22Rv1 (cell line): ENCODE data around the gene MCM7.
A peak's percentile ranks its signal among the peaks of the same experiment; 100 is the strongest.

Experiments used
- H3K27ac ChIP-seq: fragments of 450-650 bp; 2 replicates; pipeline ENCODE4 v1.5.1; 2017
- CTCF ChIP-seq: fragments of 450-650 bp; IDR thresholded peaks from 2 replicates; pipeline ENCODE4 v1.5.1; 2017; ENCODE audit warnings: mild to moderate bottlenecking
- ZFX ChIP-seq: fragments of 450-650 bp; IDR thresholded peaks from 2 replicates; pipeline ENCODE4 v1.6.1; 2017; ENCODE audit warnings: antibody characterized with exemption, borderline replicate concordance

MCM7 gene

GRCh38 chr7:100100420-100101015 lies 679 bp downstream of the MCM7 start:
- no peak for TF ChIP-seq CTCF
- no peak for TF ChIP-seq ZFX
- peak overlapping the region; percentile 100 for H3K27ac ChIP-seq

DNA sequence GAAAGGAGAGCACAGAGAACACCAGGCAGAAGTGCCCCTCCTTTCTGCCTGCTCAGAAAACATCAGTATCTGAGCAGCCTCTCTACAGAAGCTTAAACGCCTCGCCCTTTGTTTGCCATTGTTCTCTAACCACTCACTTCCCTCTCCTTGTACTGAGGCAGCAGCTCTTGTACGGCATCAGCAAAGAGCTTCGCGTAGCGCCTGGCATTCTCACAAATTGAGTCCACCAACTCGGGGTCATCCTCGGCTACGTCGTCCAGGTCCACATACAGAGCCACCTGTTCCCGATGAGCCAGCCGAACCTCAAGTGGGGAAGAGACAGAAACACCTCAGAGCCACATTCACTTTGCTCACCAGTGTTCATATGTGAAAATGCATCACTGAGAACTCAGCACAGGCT lies 1.7 kb downstream of the MCM7 start:
- TF ChIP-seq ZFX (no peak), CTCF (no peak)

DNA sequence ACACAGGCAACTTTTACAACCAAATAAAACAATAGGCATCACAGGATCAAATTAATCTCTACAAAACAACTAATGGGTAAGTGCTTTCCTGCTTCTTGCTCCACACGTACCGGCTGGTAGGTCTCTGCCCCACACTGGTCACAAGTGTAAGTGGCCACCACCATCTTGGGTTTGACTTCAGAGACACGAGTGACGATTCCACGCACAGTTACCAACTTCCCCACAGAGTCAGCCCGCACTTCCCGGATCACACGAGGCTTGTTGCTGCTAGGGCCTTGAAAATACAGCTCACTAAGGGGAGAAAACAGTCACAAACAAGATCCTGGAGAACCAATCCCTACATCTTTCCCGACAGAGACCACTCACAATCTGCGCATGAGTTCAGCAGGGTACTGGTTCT lies 2.3 kb downstream of the MCM7 start:
- H3K27ac ChIP-seq = peak overlapping the region; percentile 100
- no peak for TF ChIP-seq CTCF

More for the DNA sequence above, 1.7 kb downstream of the MCM7 start:
- H3K27ac ChIP-seq = peak overlapping the region; percentile 100

DNA sequence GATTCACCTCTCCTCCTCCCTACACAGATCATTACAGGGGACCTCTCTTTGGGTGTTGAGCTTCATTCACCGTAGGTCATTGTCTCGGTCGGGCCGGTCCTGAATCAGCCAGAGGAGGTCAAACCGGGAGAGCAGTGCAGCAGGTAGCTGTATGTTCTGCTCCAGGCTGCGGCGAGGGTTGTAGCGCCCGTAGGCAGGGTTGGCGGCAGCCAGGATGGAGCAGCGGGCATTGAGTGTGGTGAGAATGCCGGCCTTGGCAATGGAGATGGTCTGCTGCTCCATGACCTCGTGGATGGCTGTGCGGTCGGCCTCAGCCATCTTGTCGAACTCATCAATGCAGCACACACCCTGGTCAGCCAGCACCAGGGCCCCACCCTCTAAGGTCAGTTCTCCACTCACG lies 5.5 kb downstream of the MCM7 start:
- no peak for TF ChIP-seq CTCF
- no peak for TF ChIP-seq ZFX

DNA sequence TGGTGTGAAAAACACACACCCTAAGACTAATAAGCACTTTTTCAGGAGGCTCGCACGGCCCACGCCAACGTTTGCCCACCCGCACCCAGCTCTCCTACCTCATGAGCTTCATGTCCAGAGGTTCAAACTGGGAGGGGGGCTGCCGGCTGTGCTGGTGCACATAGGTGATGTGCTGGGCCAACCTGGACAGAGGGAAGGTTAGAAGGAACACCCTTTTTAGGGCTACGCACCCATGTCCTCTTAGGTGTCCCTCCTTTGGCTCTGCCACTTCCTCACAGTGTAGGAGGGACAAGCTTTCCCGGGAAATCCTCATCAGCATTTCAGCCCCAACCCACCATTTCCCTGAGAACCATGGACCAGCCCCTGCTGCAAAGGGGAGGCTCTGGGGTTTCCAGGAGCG lies 5.9 kb downstream of the MCM7 start:
- H3K27ac ChIP-seq = peak overlapping the region; percentile 82
- no peak for TF ChIP-seq CTCF
- no peak for TF ChIP-seq ZFX

More for the DNA sequence above, 5.5 kb downstream of the MCM7 start:
- H3K27ac ChIP-seq = peak overlapping the region; percentile 82; the same call in 1 of the 2 replicates

DNA sequence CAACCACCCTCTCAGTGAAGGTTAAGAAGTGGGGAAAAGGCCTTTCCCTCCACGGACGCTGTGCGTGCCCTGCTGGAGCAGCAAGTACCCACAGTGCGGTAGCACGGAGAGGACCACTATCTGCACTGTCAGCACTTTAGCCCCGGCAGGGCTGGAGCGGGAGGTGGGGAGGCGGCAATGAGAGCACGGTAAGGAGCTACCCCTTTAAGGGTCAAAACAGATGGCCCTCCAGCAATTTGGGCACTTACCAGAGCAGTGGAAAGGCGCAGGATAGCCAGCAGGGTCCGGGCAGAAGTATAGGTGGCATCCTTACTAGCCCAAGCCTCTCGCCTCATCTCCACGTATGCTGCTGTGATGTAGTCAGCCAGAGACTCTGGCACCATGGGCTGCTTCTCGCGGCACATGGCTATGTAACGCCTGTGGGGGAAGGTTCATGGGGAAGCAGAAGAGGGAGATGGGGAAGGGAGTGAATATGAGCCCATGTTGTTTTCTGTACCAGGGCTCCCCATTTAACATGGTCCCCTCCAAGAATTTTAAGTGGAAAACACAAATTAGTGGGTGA lies 7.2 kb downstream of the MCM7 start:
- TF ChIP-seq CTCF (no peak), ZFX (no peak)
- H3K27ac ChIP-seq = peak overlapping the region; percentile 82

GRCh38 chr7:100093498-100093897 lies 7.7 kb downstream of the MCM7 start:
- TF ChIP-seq ZFX = no peak
- TF ChIP-seq CTCF = no peak
- peak overlapping the region; percentile 82 for H3K27ac ChIP-seq
